Stimulated activated CD4-positive, alpha-beta T cell treated with anti-CD3 and anti-CD28 coated beads, Interleukin-1b, Interleukin-23, amount 100 ng/mL, for 1 hour (primary cell): ENCODE results near the gene ARHGAP21.
"Not testable (repeated sequence)": the region's sequence is repeated elsewhere in the genome, so short reads cannot be mapped to it uniquely, and the experiment has no call there.

ENCODE experiments used
- DNase-seq, 2 donors: peaks; one replicate each; pipeline ENCODE4 v3.0.0-alpha.2; 2020; ENCODE audit warnings: low read depth in 2 of 2

ARHGAP21 gene

GRCh38 chr10:24683554-24683953 lies 40.1 kb downstream of the ARHGAP21 start:
- DNase-seq, result no peak

GRCh38 chr10:24681572-24682088 lies 42.1 kb downstream of the ARHGAP21 start:
- no peak for DNase-seq

DNA sequence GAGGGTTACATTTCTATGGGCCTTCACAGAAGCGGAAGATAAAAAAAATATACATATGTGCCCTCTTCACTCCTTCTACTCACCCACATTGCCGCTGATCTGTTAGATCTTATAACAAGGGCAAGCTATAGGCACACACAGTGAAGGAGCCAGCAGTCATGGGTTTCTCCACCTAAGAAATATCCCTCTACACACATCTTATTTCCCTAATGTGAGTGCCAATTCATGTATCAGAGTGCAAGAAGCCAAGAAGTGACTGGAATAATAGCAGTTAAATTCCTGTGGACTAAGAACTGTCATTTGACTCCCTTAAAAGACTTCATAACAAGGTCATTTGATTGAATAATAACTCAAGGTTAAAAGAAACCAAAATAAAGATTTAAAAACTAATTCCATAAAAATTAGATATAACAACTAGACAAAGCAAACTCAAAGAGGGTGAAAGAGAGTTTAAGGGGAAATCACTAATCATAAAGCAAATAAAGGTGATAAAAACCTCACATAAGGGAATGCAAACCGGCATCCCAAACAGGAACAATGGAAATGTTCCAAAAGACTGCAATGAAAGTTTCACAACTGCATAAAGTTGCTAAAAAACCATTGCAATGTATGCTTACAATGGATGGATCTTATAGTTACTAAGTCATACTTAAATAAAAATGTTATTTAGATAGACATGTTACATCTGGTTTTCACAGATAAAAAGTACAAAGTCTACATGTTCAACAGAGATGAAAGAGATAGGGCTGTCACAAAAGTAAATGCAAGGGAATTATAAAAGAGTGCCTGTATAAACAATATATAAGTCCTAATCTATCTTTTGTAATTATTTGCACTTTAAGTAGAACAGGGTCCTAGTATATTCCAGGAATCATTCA lies 42.8 kb downstream of the ARHGAP21 start:
- DNase-seq, result no peak

DNA sequence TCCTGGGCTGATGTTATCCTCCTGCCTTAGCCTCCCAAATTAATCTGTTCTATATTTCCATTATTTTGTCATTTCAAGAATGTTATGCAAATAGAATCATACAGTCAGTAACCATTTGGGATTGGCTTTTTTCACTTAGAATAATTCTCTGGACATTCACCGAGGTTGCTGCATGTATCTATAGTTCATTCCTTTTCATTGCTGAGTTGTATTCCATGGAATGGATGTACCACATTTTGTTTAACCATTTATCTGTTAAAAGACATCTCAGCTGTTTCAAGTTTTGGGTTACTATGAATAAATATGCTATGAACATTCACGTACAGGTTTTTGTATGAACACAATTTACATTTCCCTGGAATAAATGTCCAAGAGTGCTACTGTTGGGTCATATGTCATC lies 44.9 kb downstream of the ARHGAP21 start:
- no peak for DNase-seq

GRCh38 chr10:24674892-24675632 lies 48.6 kb downstream of the ARHGAP21 start:
- no peak for DNase-seq

DNA sequence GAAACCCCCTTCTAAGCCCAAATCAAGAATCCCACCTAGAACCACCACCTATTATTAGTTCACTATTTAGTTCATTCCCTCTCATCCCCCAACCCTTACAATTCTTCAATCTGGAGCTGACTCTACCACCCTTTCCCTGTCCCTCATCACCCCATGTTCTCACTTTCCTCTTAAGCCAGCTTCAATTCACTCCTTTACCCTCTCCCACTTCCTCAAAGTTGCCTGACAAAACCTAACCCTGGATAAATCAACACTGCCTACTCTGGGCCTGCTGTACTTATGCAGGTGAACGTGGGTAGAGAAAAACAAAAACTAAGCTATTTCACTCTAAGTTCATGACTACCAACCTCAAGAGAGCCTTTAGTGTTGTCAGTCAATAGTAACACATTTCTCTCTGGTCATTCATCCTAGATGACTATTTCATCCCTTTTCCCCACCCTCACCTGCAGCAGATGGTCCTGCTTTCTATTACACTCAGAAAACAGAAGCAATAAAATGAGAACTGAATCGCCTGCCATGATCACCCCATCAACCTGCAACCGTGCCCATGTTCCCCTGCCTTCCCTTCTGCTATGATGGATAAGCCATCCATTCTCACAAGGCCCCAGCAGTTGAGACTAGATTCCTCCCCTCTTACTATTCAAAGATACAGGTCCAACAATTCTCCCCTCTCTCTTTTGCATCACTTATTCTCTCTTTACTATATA lies 52.6 kb downstream of the ARHGAP21 start:
- no peak for DNase-seq

DNA sequence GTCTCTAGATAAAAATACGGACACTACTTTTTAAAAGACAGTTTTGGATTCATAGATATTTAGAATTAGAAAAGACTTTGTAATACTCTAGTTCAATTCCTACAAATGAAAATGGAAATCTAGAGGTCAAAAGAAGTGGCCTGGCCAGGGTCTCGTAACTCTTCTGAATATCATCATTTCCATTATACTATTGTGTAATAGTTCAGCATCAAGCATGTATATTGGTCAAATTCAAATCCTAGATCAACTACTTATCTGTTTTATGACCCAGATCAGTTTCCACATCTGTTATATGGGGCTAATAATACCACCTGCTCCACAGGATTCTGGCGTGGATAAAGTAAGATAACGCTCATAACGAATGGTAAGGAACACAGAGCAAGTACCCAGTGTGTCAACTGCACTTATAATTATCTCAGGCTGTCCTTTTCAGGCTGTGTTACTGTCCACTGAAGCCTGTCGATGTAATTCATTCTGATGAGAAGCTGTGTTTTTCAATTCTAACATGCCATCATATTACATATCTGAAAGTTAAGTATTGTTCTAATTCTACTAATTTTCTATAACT lies 54.3 kb downstream of the ARHGAP21 start:
- DNase-seq, result no peak

- DNase-seq, result no peak
Observed at GRCh38 chr10:24668247-24668646, 55.4 kb downstream of the ARHGAP21 start.

- DNase-seq, result no peak
Observed at GRCh38 chr10:24664991-24665390, 58.7 kb downstream of the ARHGAP21 start.

- no peak for DNase-seq
Observed at GRCh38 chr10:24661376-24661775, 62.3 kb downstream of the ARHGAP21 start.

GRCh38 chr10:24658319-24658718 lies 65.4 kb downstream of the ARHGAP21 start:
- not testable (repeated sequence) for DNase-seq

DNA sequence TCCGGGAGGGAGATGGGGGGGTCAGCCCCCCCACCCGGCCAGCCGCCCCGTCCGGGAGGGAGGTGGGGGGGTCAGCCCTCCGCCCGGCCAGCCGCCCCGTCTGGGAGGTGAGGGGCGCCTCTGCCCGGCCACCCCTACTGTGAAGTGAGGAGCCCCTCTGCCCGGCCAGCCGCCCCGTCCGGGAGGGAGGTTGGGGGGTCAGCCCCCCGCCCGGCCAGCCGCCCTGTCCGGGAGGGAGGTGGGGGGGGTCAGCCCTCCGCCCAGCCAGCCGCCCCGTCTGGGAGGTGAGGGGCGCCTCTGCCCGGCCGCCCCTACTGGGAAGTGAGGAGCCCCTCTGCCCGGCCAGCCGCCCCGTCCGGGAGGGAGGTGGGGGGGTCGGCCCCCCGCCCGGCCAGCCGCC lies 67.4 kb downstream of the ARHGAP21 start:
- not testable (repeated sequence) for DNase-seq

DNA sequence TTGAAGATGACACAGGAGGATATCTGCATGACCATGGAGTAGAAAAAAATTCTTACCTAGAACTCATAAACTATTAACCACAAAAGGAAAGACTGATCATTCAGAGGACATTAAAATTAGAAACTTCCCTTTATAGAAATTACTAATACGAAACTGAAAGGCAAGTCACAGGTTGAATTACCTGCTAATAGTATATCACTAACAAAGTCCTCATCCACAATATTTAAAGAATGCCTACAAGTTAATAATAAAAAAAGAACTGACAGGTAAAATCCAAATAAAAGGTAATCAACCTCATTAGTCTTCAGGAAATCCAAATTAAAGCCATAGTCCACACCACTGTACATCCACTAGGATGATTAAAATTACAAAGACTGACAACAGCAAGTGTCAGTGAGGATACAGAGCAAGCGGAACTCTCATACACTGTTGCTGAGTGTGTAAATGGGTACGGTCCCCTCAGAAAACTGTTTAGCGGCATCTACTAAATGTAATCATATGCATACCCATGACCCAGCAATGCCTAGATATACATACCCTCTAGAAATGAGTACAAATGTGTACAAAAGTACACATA lies 71.2 kb downstream of the ARHGAP21 start:
- DNase-seq, result no peak

- DNase-seq, result no peak
Observed at GRCh38 chr10:24651923-24652322, 71.8 kb downstream of the ARHGAP21 start.

DNA sequence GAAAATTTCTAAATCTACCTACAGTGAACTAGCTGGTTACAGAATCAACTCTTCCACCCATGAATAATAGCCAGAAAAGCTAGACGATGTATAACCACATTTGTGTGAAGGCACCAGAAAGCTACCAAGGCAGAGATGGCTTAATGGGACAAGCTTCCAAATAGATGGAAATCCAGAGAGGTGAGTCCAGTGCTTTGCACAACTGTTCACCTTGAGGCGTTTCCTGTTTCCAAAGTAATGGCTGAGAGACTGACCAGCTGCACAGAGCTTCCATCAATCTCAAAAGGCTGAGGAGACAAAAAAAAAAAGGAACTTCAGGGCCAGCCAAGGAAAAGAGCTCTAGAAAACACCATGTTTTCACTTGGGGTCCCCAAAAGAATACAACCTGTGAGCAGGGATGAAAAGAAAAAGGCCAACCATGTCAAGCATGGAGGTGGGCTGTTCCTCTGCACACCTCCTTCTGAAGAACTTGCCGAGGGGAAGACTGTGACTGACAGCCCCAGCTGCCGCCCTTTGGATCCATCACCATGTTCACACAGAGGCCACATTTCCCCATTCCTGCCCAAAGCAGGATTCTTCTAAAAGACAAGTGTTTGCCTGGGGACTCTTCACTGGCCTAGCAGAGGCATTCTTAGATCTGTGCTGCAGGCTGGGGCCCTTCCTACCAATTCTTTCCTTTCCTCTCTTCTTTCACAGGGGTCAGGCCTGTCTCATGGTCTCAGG lies 72.9 kb downstream of the ARHGAP21 start:
- DNase-seq, result no peak

DNA sequence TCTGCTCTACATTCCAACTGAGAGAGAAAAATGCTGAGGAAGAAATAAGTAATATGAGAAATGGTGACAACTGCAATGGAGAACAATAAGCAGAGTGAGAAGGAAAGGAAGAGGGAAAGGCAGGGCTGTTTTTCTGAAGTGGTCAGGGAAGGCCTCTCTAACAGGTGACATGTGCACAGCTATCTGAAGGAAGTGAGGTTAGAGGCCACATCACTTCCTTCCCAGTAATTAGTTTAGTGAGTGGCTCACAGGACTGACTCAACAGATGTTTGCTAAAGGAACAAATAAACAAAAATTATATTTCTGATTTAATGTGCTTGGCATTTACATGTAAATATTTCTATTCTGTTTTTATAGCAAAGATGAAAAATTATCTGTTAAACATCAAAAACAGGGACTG lies 77.9 kb downstream of the ARHGAP21 start:
- no peak for DNase-seq

GRCh38 chr10:24645022-24645421 lies 78.7 kb downstream of the ARHGAP21 start:
- no peak for DNase-seq

DNA sequence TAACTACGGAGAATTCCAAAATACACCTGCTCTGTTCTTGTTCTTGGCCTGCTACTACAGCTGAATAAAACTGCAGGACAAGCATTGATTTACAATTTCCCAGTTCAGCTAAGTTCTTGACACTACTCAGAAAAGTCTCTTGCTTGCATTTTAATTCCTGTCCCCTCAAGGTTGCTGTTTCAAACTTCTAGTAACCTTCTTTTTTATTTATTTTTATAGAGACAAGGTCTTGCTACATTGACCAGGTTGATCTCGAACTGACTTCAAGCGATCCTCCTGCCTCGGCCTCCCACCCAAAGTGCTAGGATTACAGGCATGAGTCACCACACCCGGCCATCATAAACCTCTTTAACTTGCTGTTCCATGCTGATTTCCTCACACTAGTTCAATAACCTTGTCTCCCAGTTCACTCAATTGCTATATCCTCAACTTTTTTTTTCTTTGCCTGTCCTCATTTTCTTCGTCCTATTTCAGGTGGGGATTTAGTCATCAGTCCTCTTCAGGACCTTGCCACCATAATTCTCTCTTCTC lies 79.9 kb downstream of the ARHGAP21 start:
- DNase-seq, result no peak

- no peak for DNase-seq
Observed at GRCh38 chr10:24642921-24643678, 80.6 kb downstream of the ARHGAP21 start.

DNA sequence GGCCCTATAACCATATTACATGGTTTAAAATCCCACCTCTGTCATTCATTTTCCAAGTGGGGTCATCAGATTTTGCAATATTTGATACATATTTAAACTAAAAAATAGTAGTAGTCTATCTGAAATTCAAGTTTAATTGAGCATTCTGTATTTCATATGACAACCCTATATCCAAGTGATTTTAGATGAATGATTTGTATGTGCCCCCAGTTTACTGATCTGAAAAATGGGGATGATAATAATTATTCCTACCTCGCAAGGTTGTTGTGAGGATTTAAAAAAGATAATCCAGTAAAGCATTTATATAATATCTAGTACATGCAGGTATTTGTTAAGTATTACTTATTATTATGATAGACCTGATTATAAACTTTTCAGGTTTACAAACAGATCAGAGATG lies 84.6 kb downstream of the ARHGAP21 start:
- no peak for DNase-seq
